GM21576 (cell line): ENCODE data around the gene GPR6.

Experiments
- ATAC-seq: cut with Tn5 transposase; IDR thresholded peaks from one replicate; pipeline ENCODE4 v1.9.1; 2021; ENCODE audit warnings: mild to moderate bottlenecking, moderate library complexity; ENCODE audit not compliant: unreplicated experiment

The GPR6 gene

DNA sequence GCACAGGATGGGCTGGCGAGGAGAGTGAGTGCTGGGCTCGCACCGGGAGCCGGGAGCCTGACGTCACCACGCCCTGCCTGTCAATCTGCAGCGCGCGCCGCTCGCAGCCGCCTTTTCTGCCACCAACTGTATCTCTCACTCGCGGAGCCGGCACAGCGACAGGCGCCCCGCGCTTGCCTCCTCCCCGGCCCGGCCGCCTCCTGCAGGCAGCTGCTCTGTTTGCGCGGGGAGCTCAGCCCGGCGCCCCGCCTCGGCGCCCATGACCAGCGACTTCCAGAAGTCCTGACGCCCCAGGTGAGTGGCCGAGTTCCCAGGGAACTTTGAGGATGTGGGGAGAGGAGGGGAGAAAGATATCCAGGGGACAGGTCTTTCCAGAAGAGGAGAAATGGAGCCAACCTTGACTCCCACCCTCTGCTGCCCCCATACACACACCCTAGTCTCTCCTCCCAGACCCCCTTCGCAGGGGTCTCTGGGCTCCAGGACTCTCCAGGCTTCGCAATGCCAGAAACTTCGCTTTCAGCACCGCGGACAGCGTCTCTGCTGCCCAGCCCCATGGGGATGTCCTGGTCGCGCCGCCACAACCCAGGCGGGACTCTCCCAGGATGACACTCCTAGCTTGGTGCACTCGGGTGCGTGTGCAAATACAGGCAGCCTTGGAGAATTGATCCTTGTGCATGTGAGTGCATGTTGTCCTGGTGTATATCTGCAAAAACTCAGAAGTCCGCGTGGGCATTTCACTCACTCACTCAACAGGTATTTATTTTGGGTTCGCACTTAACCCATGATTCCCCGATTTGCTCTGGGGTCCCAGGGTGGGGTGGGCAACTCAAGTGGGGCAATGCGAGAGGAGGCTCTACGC, at the start of gene GPR6:
Gene GPR6, plus strand, starts transcription at position 138 of the 859 bp plus-strand sequence. CDS start 802 bp downstream, outside the sequence.
- peak; percentile 50 for ATAC-seq

DNA sequence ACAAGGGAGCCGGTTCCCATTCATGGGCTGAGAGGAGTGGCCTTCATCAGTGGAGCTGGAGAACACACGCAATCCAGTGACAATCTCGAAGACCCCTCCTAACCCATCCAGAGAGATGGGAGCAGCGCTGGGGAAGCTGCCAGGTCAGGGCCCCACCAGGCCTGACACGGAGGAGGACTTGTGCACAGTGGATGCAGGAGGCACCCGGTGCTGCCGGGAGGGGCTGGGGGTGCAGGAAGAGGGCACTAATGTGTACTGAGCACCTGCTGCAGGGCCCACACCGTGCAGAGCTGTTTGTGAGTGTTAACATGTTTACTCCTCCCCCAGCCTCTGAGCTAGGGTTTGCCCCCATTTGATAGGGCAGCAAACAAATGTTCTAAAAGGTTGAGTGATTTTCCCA, 43.8 kb upstream of the GPR6 start:
- ATAC-seq, result no peak

GRCh38 chr6:109939654-109940053, 38.5 kb upstream of the GPR6 start:
- ATAC-seq, result no peak

DNA sequence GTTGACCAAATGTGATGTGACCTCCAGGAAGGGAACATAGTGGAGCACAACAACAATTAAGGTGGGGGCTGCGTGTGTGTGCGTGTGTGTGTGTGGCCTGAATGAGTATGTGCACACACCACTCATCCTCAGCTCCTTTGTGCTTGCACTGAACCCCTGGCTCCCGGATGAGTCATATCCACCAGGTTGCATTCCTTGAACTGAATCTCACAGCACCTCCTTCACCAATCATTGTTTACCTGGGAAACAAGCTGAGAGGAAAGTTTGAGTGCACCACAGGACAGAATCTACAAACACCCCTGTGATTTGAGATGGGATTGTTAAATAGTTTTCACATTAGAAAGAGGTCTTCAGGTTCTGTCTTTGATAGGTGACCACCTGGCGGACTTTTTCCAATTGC, 33.7 kb upstream of the GPR6 start:
- no peak for ATAC-seq

- no peak for ATAC-seq
These were observed 33.0 kb upstream of the GPR6 start for GRCh38 chr6:109945091-109945490.

DNA sequence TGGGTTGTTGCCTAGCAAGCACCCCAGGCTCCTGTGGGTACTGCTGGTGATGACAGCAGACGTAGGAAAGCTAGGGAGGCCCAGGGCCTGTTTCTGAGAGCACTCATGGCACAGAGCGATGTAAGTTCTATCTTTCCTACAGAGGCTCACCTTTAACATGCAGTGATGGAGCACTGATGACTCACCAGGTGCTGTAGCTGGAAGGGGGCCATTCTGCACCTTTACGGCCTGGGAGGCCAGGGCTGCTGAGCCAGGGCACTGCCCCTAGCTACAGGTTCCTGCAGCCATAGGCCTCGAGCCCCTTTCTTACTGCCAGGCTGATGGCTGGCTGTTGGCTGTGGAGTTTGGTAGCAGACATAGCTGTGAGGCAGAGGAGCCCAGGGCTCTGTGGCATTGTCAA, 31.1 kb upstream of the GPR6 start:
- no peak for ATAC-seq

DNA sequence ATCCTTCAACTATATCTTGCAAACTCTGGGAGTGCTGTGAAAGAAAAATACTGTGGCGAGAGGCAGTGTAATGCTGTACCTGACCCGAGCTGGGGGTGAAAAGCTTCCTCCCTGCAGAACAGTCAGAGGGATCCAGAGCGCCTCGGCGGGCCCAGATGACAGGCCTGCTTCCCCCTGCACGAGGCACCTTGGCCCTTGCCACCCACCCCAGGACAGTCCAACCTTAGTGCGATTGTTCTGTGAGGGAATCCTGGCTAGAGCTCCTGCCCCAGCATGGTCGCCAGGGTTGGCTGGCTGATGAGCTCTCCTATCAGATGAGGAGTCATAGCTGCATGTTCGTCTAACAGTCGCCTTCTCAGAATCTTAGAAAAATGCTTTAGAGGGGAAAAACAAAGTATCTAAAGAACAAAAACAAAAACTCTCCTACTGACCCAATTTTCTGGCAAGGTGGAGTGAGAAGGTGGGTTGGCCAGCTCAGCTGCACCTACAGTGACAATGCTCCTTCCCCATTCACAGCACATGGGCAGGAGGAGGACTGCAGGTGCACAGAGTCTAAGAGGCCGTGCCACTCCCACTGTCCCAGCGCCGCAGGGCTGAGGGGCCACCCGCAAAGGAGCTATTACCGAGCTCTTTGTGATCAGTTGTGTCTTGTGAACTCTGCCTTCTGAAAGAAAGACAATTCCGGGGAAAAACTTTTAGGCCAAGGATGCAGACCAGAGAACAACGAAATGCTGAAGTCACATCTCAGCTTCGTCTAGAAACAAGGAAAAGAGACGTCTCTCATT, 28.6 kb upstream of the GPR6 start:
- ATAC-seq, result no peak

GRCh38 chr6:109955491-109955890, 22.6 kb upstream of the GPR6 start:
- ATAC-seq, result no peak

- ATAC-seq, result no peak
These were observed 19.5 kb upstream of the GPR6 start for GRCh38 chr6:109958626-109959025.

- no peak for ATAC-seq
These were observed 16.5 kb upstream of the GPR6 start for GRCh38 chr6:109961611-109962041.

DNA sequence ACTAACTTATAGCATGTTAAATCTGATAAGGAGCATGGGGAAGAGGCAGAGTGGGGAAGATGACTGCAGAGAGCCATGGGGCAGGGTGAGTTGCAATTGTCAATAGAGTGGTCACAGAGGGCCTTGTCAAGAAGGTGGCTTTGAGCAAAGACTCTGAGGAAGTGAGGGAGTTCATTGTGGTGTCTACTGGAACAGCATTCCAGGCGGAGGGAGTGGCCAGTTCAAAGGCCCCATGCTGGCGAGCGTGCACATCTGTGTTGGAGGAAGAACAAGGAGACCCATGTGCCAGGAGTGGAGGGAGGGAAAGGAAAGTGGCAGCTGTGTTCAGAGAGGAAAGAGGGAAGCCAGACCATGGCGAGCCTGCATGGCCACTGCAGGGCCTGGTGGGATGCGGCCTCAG, 15.8 kb upstream of the GPR6 start:
- no peak for ATAC-seq

- ATAC-seq, result no peak
These were observed 14.4 kb upstream of the GPR6 start for GRCh38 chr6:109963598-109964170.

DNA sequence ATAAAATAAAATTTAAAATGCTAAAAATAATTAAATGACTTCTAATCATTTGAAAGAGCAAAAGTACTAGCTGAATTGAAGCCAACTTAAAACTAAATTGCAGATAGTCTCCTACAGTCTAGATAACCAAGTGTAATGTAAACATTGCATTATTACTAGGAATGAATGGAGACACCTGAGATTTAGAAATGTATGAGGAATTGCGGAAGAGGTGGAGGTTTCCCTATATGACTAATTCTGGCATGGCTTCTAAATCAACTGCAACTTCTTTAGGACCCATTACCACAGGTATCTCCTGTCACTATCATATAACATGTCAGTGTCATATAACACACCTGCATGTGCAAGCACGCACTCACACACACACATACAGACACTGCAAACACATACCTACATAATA, 13.2 kb upstream of the GPR6 start:
- ATAC-seq, result no peak

DNA sequence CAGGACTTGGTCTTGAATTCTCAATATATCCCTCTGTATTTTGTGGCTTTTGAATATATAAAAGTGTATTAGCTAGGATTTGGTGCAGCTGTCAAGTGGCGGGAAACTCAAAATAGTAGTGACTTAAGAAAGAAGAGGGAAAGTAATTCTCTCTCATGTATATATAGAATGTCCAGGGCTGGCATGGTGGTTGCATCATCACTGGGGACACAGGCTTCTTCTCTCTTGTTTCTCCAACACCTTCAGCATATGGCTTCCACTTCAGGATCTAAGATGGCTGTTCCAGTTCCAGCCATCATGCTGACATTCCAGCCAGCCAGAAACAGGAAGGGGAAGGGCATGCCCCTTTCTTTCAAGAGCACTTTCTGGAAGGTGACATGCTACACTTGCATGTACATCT, 11.8 kb upstream of the GPR6 start:
- no peak for ATAC-seq

- ATAC-seq, result no peak
These were observed 329 bp upstream of the GPR6 start for GRCh38 chr6:109977791-109978173.

DNA sequence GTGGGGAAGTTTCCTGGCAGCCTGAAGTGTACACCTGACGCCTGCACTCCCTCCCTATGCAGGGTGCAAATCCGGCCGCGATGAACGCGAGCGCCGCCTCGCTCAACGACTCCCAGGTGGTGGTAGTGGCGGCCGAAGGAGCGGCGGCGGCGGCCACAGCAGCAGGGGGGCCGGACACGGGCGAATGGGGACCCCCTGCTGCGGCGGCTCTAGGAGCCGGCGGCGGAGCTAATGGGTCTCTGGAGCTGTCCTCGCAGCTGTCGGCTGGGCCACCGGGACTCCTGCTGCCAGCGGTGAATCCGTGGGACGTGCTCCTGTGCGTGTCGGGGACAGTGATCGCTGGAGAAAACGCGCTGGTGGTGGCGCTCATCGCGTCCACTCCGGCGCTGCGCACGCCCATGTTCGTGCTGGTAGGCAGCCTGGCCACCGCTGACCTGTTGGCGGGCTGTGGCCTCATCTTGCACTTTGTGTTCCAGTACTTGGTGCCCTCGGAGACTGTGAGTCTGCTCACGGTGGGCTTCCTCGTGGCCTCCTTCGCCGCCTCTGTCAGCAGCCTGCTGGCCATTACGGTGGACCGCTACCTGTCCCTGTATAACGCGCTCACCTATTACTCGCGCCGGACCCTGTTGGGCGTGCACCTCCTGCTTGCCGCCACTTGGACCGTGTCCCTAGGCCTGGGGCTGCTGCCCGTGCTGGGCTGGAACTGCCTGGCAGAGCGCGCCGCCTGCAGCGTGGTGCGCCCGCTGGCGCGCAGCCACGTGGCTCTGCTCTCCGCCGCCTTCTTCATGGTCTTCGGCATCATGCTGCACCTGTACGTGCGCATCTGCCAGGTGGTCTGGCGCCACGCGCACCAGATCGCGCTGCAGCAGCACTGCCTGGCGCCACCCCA, 1.2 kb downstream of the GPR6 start:
- ATAC-seq, result no peak

DNA sequence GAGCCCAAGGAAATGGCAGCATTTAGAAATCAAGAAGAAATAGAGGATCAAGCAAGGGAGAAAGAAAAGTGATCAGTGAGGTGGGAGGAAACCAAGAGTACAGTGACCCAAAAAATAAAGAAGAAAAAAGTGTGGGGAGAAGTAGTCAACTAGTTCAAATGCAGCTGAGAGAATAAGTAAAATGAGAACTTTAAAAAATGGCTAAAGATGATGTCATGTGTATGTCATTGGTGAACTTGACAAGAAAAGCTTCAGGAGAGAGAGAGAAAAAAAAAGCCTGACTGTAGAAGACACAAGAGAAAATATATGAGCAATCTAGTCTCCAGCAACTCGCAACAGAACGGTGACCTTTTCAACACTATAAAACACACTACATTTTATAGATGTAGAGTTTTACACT, 6.3 kb downstream of the GPR6 start:
- ATAC-seq, result no peak

DNA sequence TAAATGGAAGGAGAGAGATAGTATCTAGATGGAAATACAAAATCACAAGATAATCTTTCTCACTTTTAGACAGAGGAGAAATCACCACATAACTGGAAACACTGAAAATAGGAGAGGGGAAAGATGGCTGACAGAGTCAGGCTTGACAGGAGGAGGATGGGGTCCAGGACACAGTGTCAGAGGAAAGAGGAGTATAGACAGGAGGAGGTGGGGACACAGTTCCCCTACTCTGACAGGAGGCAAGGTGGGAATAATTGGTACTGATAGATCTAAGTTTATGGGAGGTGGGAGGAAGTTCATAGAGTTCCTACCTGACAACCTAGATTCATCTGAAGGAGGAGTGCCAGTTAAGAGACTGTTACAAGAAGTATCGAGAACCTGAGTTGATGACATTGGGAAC, 9.1 kb downstream of the GPR6 start:
- no peak for ATAC-seq

DNA sequence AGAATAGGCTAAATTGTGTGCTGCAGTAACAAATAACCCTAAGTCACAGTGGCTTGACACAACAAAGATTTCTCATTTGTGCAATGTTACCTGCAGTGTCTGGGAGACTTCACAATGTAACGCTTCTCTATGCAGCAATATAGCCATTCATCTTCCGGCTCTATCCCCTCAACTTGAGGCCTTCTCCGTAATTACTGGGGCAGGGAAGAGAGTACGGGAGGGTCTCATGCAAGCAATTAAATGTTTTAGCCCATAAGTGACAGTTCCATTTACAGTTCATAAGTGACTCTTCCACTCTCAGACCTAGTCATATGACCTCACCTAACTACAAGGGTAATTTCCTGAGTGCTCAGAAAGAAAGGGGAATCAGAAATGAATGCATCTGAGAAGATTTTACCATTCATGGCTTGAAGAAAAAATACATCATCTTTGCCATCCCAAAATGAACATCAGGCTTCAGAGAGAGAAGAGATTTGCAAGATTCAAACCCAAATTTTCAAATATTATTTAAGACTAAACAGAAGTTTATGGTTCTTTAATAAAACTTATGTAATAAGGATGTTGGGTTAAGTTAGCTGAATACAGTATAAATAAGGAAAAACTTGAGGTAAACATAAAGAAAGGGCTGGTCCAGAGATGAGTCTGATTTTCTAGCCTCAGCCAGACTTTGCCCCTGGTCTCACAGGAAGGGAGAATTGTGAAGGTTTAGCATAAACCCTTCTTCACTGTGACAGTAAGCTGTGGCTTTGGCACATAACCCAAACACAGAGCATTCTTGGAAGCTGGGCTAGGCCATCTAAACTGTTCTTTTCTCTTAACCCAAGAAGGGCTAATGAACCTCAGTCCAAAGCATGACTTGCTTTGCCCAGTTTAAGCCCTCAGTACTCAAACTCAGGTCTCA, 13.3 kb downstream of the GPR6 start:
- no peak for ATAC-seq
